ENCODE results near the gene GAB3. TPM values are rescaled to one million over a fixed set of nuclear protein-coding genes. Genes with fewer than 3 reads are reported as not detected.
A peak's percentile ranks its signal among the peaks of the same experiment; 100 is the strongest.

Gene GAB3
- total RNA-seq, 1 donor from 2014 or later: 4.5 TPM

DNA sequence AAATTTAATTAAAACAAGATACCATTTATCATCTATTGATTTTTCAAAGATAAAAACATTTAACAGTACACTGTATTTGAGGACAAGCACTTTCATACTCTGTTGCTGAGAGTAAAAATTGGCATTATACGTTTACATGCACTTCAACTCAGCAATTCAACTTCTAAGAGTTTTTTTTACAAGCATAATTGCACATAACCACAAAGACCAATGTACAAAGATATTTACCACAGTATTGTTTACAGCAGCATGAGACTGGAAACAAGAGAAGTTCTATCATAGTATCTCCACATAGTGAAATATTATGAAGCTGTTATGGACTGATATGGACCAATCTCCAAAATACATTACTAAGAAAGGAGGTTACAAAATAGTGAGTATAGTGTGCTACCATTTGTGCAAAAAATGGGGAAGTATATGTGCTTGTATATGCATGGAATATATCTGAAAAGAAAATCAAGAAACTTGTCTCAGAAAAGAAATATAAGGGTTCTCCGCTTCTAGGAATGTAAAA lies 10.9 kb downstream of the GAB3 start:
- H3K4me1 Mint-ChIP-seq (ENCODE audit: low read depth): peaks cover 59% of the 10 kb centered on the region
- no peaks in the 10 kb centered on the region for H3K9me3 Mint-ChIP-seq
- no peak overlapping the region for H3K4me3 Mint-ChIP-seq (ENCODE audit: low read depth)
- intact Hi-C loops (cut with micrococcal nuclease): no loop called here
- no peaks in the 10 kb centered on the region for H3K27me3 Mint-ChIP-seq (ENCODE audit: low read depth)
- no peak for DNase-seq (ENCODE audit: low spot score)
- H3K36me3 Mint-ChIP-seq (ENCODE audit: low read depth): peaks cover 26% of the 10 kb centered on the region
- H3K27ac Mint-ChIP-seq: no peak overlapping the region

DNA sequence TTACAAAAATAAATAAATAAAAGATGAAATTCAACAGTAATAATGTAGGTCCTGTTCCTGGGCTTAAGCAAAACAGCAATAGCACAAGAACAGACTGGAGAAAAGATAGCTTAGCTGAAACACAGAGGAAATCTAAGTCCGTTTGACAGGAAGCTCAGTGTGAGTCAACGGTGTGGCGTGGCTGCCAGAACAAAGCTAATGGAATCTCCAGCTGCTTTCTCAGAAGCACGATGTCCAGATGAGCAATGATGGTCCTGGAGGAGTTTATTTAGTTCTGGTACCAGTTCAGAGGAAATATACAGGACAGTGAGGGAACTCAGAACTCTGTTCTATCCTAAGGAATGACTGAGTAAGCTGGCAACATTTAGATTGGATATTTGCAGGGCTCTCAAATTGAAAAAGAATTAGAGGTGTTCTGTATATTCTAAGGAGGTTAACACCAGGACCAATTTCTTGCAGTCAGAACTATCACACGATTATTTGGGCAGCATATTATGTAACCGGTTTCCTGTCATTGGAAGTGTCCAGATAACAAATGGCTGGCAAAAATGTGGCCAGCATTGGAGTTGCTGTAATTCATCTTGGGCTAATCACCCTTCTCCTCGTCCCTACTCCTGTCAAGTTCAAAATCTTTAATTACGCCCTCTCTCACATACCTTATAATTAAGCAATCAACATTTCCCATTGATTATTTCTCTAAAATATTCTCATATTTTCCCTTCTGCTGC lies 12.7 kb downstream of the GAB3 start:
- DNase-seq (ENCODE audit: low spot score): no peak
- no peaks in the 10 kb centered on the region for H3K27me3 Mint-ChIP-seq (ENCODE audit: low read depth)
- intact Hi-C loops (cut with micrococcal nuclease): no loop called here
- H3K9me3 Mint-ChIP-seq: no peaks in the 10 kb centered on the region
- H3K36me3 Mint-ChIP-seq (ENCODE audit: low read depth): peaks cover 17% of the 10 kb centered on the region
- peak overlapping the region; percentile 76 for H3K27ac Mint-ChIP-seq
- H3K4me1 Mint-ChIP-seq (ENCODE audit: low read depth): peaks cover 68% of the 10 kb centered on the region
- H3K4me3 Mint-ChIP-seq (ENCODE audit: low read depth): peak overlapping the region; percentile 39

DNA sequence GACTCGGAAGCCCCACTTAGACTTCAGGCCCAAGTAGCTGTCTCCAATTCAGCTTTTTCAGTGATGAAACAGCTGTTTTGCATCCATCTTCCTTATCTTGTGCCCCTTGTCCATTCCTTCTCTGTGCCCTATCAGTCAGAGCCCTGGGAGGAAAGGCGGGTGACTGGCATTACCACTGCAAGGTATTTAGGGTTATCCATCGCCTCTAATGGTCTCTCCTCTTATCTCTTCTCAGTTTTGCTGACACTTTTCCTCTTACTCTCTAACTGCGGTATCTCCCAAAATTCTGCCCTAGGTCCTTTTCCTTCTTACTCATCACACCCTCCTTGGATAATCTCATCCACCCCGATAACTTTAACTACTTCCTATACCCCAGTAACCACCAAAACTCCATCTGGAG lies 13.7 kb downstream of the GAB3 start:
- peaks cover 11% of the 10 kb centered on the region for H3K36me3 Mint-ChIP-seq (ENCODE audit: low read depth)

DNA sequence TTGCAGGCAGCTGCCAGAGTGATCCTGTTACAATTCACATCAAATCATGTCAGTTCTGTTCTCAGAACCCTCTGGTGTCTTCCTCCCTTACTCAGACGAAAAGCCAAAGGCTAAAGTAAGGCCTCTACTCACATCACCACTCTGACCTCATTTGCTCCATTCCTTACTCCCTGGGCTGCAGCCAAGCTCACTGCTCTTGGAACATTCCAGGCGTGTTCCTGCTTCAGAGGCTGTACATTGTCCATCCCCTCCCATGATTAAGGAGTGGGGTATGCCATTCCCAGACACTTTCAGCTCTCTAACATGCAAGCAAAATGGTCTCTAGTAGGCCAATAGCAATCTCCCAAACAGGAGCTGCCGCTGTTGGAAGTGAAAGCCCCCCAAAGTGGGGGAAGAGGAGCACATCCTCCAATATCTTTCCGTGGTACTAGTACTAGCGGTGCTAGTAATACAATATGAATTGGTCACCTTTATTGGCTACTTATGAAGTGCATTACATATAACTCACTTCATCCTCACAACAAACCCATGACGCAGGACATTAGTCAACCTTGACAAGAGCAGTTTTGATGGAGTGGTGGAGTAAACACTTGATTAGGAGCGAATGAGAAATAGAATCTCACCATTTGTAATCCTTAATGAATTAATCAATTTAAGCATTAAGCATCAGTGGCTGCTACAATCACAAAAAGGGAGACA lies 15.0 kb downstream of the GAB3 start:
- Mint-ChIP-seq H3K27ac (peak overlapping the region; percentile 85), H3K9me3 (no peaks in the 10 kb centered on the region), H3K4me1 (ENCODE audit: low read depth) (peaks cover 82% of the 10 kb centered on the region), H3K4me3 (ENCODE audit: low read depth) (peak overlapping the region; percentile 62), H3K36me3 (ENCODE audit: low read depth) (peaks cover 15% of the 10 kb centered on the region), H3K27me3 (ENCODE audit: low read depth) (no peaks in the 10 kb centered on the region)
- intact Hi-C loops (cut with micrococcal nuclease): loop anchor here (1.0 to 2.0 kb wide), 2 partner anchors 15 to 17 kb away; partner anchors contain the start of gene GAB3
- DNase-seq (ENCODE audit: low spot score): no peak

More for the DNA sequence above, 13.7 kb downstream of the GAB3 start:
- Mint-ChIP-seq H3K4me3 (ENCODE audit: low read depth) (peak overlapping the region; percentile 16), H3K27me3 (ENCODE audit: low read depth) (no peaks in the 10 kb centered on the region), H3K27ac (peak overlapping the region; percentile 76), H3K4me1 (ENCODE audit: low read depth) (peaks cover 75% of the 10 kb centered on the region), H3K9me3 (no peaks in the 10 kb centered on the region)
- intact Hi-C loops (cut with micrococcal nuclease): no loop called here
- DNase-seq (ENCODE audit: low spot score): no peak

DNA sequence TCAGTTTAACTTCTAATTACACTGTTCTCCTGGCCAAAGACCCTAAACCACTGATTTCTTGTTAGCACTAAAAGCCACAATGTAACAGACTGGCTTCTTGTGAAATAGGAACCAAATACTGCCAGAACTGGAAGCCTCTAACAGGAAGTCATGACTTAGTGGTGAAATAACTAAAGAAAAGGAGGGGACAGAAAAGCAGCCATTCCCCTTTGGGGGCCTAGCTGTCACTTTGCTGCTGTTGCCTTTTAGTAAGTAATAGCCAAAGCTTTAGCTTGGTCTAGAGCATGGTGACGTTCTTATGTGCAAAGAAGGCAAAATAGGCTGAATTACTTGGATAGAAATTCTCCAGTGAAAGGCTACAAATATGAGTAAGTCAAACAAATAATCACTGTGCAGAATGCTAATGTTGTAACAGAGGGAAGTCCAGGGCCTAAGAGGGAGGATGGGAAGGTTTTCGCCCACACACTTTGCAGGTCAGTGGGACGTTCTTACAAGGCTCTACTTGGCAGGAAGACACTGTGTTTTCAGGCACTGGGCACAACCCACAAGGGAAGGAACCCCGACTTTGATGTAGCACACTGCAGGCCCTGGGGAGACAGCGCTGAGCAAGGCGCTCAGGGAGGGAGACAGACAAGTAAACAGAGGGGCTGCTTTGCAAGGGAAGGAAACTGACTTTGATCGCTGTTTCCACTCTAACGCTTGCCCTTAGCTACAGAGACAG lies 16.7 kb downstream of the GAB3 start:
- no peaks in the 10 kb centered on the region for H3K27me3 Mint-ChIP-seq (ENCODE audit: low read depth)
- peak overlapping the region; percentile 85 for H3K27ac Mint-ChIP-seq
- peak; percentile 11 for DNase-seq (ENCODE audit: low spot score)
- intact Hi-C loops (cut with micrococcal nuclease): loop anchor here (2.0 kb wide), 1 partner anchor 17 kb away; the partner anchor contains the start of gene GAB3
- peaks cover 19% of the 10 kb centered on the region for H3K36me3 Mint-ChIP-seq (ENCODE audit: low read depth)
- H3K4me1 Mint-ChIP-seq (ENCODE audit: low read depth): peaks cover 86% of the 10 kb centered on the region
- H3K9me3 Mint-ChIP-seq: no peaks in the 10 kb centered on the region
- H3K4me3 Mint-ChIP-seq (ENCODE audit: low read depth): peak overlapping the region; percentile 64

DNA sequence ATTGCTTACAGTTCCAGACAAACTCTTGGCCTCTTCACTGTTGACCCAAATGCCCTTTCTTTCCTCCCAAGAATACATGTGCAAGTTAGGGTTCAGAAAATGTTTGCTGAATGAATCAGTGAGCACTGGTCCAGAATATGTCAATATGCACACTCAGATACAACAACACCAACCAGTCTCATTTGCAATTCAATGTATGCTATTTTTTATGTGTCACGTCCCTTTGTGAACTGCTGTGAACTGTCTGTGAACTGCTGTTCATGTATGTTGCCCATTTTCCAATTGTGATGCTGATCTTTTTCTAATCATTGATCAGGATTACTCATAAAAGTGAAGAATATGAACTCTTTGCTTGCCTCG lies 17.8 kb downstream of the GAB3 start:
- Mint-ChIP-seq H3K4me3 (ENCODE audit: low read depth) (peak overlapping the region; percentile 66), H3K27me3 (ENCODE audit: low read depth) (no peaks in the 10 kb centered on the region), H3K36me3 (ENCODE audit: low read depth) (peaks cover 19% of the 10 kb centered on the region), H3K4me1 (ENCODE audit: low read depth) (peaks cover 91% of the 10 kb centered on the region), H3K27ac (peak overlapping the region; percentile 85), H3K9me3 (no peaks in the 10 kb centered on the region)
- DNase-seq (ENCODE audit: low spot score): no peak
- intact Hi-C loops (cut with micrococcal nuclease): no loop called here

DNA sequence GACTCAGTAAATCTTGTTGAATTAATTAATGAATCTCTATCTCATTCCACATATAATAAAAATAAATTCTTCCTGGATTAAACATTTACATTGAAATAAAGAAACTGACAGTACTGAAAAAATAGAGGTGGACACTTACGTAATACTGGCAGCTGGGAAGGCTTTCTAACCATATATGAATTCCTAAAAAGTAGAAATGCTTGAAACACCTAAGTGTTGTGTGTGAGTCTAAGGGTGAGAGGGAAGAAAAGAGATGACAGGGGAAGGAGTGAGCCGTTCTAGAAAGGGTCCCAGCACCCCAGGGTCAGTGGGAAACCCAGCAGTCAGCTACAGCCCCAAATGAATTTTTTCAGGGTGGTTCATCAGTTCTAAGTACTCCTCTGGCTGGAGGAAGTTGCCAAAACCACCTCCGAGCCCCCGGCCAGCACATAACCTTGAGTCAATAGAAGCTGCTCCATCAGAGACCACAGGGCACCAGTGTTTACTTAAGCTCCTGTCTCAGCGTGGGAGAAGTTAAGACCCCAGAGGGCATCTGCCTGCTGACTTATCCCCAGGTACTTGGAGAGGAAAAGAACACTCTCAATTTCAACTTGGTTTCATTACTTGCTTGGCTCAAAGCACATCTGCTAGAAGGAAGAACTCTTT lies 18.3 kb downstream of the GAB3 start:
- intact Hi-C loops (cut with micrococcal nuclease): no loop called here
- Mint-ChIP-seq H3K4me3 (ENCODE audit: low read depth) (peak overlapping the region; percentile 66), H3K27me3 (ENCODE audit: low read depth) (no peaks in the 10 kb centered on the region), H3K27ac (peak overlapping the region; percentile 85), H3K36me3 (ENCODE audit: low read depth) (peaks cover 19% of the 10 kb centered on the region), H3K4me1 (ENCODE audit: low read depth) (peaks cover 91% of the 10 kb centered on the region), H3K9me3 (no peaks in the 10 kb centered on the region)
- DNase-seq (ENCODE audit: low spot score): no peak

DNA sequence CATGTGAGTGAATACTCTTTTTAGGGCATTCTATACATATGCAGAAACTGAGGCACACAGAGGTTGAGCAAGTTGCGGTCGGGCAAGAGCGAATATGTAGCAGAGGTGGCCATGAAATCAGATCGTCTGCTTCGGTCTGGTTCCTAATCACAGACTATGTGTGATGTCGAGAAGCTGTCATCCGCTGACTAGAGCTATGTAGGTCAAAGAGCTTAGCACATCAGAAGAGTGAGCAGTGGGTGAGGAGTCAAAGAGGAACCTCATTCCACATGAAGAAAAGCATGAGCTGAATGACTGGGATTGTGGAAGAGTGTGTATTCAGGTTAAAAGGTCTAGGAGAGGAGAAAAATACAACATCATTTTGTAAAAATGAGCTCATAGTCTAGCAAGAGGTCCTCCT lies 19.0 kb downstream of the GAB3 start:
- Mint-ChIP-seq H3K9me3 (no peaks in the 10 kb centered on the region), H3K4me3 (ENCODE audit: low read depth) (no peak overlapping the region), H3K27ac (peak overlapping the region; percentile 73), H3K27me3 (ENCODE audit: low read depth) (no peaks in the 10 kb centered on the region), H3K4me1 (ENCODE audit: low read depth) (peaks cover 91% of the 10 kb centered on the region), H3K36me3 (ENCODE audit: low read depth) (peaks cover 15% of the 10 kb centered on the region)
- DNase-seq (ENCODE audit: low spot score): no peak
- intact Hi-C loops (cut with micrococcal nuclease): no loop called here

DNA sequence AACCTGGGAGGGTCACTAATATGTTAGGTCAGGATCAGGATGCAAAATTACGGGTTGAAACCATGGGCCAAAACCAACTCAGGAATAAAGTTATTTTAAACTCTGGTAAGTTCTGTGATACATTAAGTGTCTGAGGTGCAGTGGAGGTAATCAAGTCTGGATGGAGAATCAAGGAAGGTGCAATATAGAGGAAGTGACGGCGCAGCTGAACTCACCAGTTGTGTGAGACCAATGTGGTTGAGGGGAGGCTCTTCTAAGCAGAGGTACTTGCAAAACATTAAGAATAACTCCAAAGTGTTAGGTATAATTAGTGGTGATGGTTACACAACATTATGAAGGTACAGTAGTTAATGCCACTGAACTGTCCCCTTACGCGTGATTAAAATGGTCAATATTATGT lies 19.7 kb downstream of the GAB3 start:
- H3K27ac Mint-ChIP-seq: no peak overlapping the region
- H3K27me3 Mint-ChIP-seq (ENCODE audit: low read depth): no peaks in the 10 kb centered on the region
- intact Hi-C loops (cut with micrococcal nuclease): no loop called here
- peaks cover 17% of the 10 kb centered on the region for H3K36me3 Mint-ChIP-seq (ENCODE audit: low read depth)
- DNase-seq (ENCODE audit: low spot score): no peak
- no peaks in the 10 kb centered on the region for H3K9me3 Mint-ChIP-seq
- peaks cover 91% of the 10 kb centered on the region for H3K4me1 Mint-ChIP-seq (ENCODE audit: low read depth)
- no peak overlapping the region for H3K4me3 Mint-ChIP-seq (ENCODE audit: low read depth)

DNA sequence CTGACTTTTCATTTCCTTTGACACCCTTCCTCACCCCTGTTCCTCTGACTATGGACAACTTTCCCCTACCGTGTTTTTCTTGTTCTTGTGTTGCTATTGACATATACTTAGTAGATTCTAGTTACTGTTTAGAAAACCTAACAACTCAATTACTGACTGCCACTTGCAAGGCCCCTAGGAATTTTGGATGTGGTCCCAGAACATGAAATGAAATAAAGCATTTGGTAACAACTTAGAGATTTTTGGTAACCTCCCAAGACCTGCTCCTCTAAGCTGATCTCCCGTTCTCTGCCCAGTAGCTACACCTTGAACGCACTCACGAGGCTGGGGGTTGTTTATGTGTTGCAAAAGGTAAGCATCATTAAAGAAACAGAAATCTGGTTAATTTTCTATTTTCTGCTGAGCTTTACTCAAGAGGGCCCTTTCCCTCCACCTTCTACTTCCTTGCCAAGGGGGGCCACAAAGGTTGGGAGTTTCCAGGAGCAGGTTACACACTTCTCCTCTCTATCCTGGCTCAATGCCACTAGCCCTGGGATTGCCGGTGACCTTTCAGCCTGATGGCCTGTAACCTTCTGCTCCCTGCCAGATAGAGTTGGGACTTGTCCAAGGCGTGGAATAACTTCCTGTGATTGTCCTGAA lies 20.5 kb downstream of the GAB3 start:
- peaks cover 17% of the 10 kb centered on the region for H3K36me3 Mint-ChIP-seq (ENCODE audit: low read depth)

DNA sequence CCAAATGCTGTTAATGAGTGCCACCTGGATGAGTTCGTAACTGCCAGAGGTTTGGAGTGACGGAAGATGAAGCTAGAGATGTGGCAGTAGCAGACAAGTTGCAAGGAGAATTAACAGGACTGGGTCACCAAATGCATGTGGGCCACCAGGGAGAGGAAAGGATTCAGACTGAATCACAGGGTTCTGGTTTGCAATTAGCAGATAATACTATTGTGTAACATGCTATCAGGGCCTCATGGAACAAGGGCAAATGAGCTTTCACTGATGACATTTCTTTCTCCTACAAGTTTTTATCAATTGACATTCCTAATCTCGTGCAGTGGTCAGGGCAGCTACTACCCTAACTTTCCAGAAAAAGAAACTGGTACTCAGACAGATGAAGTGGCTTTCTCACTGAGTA lies 21.4 kb downstream of the GAB3 start:
- Mint-ChIP-seq H3K27ac (peak overlapping the region; percentile 38), H3K27me3 (ENCODE audit: low read depth) (no peaks in the 10 kb centered on the region), H3K9me3 (no peaks in the 10 kb centered on the region), H3K4me3 (ENCODE audit: low read depth) (no peak overlapping the region), H3K36me3 (ENCODE audit: low read depth) (peaks cover 17% of the 10 kb centered on the region), H3K4me1 (ENCODE audit: low read depth) (peaks cover 94% of the 10 kb centered on the region)
- DNase-seq (ENCODE audit: low spot score): no peak
- intact Hi-C loops (cut with micrococcal nuclease): no loop called here

More for the DNA sequence above, 20.5 kb downstream of the GAB3 start:
- Mint-ChIP-seq H3K4me3 (ENCODE audit: low read depth) (no peak overlapping the region), H3K9me3 (no peaks in the 10 kb centered on the region), H3K27me3 (ENCODE audit: low read depth) (no peaks in the 10 kb centered on the region), H3K4me1 (ENCODE audit: low read depth) (peaks cover 91% of the 10 kb centered on the region), H3K27ac (peak overlapping the region; percentile 38)
- DNase-seq (ENCODE audit: low spot score): no peak
- intact Hi-C loops (cut with micrococcal nuclease): no loop called here

All from activated T-helper 2 cell treated with anti-CD3 and anti-CD28 coated beads, Interferon-gamma antibody, Interleukin-2, Interleukin-4, amounts not matched to agents 10 μg/mL and 5 μg/mL and 100 μg/mL, durations not matched to agents 14 hours and 24 hours and 36 hours (primary cell).